ENCODE measurements around the gene RAB11FIP4. TPM values are rescaled to one million over a fixed set of nuclear protein-coding genes. Genes with fewer than 3 reads are reported as not detected.

The RAB11FIP4 gene
- total RNA-seq, 1 donor from 2014 or later, result 4.9 TPM

DNA sequence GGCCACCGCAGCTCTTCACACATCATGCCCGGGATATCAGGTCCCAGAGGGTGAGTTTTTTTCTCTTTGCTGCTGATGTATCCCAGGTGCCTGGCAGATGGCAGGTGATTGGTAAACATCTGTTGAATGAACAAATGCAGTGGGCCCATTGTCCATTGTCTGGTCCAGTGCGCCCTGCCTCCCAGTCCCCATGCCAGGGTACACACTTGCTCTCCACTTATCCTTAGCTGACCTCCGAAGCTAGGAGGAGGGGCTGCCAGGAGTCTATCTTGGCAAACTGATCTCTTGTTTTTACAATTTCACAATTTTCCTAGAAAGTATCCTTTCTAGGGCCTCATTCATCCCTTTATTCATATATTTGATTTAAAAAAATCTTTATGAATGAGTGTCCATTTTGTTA, 196.0 kb downstream of the RAB11FIP4 start:
- intact Hi-C loops (cut with DNase I), result no loop called here
- DNase-seq (ENCODE audit: low spot score), result no peak

Small RNA genes lying within 50 kb of the gene (microRNA-seq; reads per million reads assigned to microRNA genes)
- gene MIR193A (304 reads per million, percentile 70 among the genes with 10 or more reads in this experiment), gene MIR365B (not detected), gene MIR4725 (not detected)

Other genes starting within 250 kb of the RAB11FIP4 start
- gene OMG, start 94.4 kb upstream of the RAB11FIP4 start, total RNA-seq, result 0.62 TPM
- gene EVI2B, start 77.6 kb upstream of the RAB11FIP4 start, total RNA-seq, result 2.0 TPM
- gene EVI2A, start 70.1 kb upstream of the RAB11FIP4 start, total RNA-seq, result 2.2 TPM